Neural cell (in vitro differentiated cells): ENCODE results near the gene COA3. TPM values are rescaled to one million over a fixed set of nuclear protein-coding genes. Genes with fewer than 3 reads are reported as not detected.
"Not testable (repeated sequence)": the region's sequence is repeated elsewhere in the genome, so short reads cannot be mapped to it uniquely, and the experiment has no call there.

Source experiments
- H2AFZ ChIP-seq: fragments of 200-600, 300-800 bp; sonication (generic), shearing (Covaris generic); 2 replicates; pipeline ENCODE4 v1.6.0; 2014; ENCODE audit warnings: low read depth, mild to moderate bottlenecking, antibody characterized with exemption, low read length, moderate library complexity
- H3F3A ChIP-seq: fragments of 200-600 bp; shearing (Covaris generic); 2 replicates; pipeline ENCODE4 v1.6.1; 2016; ENCODE audit warnings: mild to moderate bottlenecking, moderate library complexity, mixed read lengths, antibody characterized with exemption, low read length; ENCODE audit not compliant: insufficient read depth, poor library complexity, severe bottlenecking
- H3K27ac ChIP-seq: fragments of 200-600, 300-800 bp; sonication (generic), shearing (Covaris generic); 2 replicates; pipeline ENCODE4 v1.5.1; 2014; ENCODE audit warnings: mild to moderate bottlenecking, low read length, moderate library complexity
- H3K27me3 ChIP-seq: fragments of 300-800, 200-600 bp; sonication (generic), shearing (Covaris generic); 2 replicates; pipeline ENCODE4 v1.6.0; 2014; ENCODE audit warnings: mild to moderate bottlenecking, low read depth, low read length, moderate library complexity; ENCODE audit not compliant: insufficient read depth
- H3K36me3 ChIP-seq: fragments of 300-800, 200-600 bp; sonication (generic), shearing (Covaris generic); 2 replicates; pipeline ENCODE4 v1.5.1; 2014; ENCODE audit warnings: mild to moderate bottlenecking, antibody characterized with exemption, low read length, moderate library complexity; ENCODE audit not compliant: insufficient read depth
- H3K4me2 ChIP-seq: fragments of 300-800, 200-600 bp; sonication (generic), shearing (Covaris generic); 2 replicates; pipeline ENCODE4 v1.6.0; 2014; ENCODE audit warnings: mild to moderate bottlenecking, low read length
- H3K4me3 ChIP-seq: fragments of 300-800, 200-600 bp; sonication (generic), shearing (Covaris generic); 2 replicates; pipeline ENCODE4 v1.5.1; 2014; ENCODE audit warnings: mild to moderate bottlenecking, low read length, moderate library complexity
- H3K79me2 ChIP-seq: fragments of 200-600 bp; shearing (Covaris generic); replicated peaks from 2 replicates; pipeline ENCODE4 v1.6.0; 2014; ENCODE audit warnings: mild to moderate bottlenecking, low read length, moderate library complexity; ENCODE audit not compliant: insufficient read depth
- H3K9ac ChIP-seq: fragments of 300-800, 200-600 bp; sonication (generic), shearing (Covaris generic); 2 replicates; pipeline ENCODE4 v1.6.1; 2016; ENCODE audit warnings: mild to moderate bottlenecking, low read length, mixed read lengths
- H3K9me2 ChIP-seq: fragments of 200-600 bp; shearing (Covaris generic); 2 replicates; pipeline ENCODE4 v1.6.1; 2016; ENCODE audit warnings: mild to moderate bottlenecking, low read length, mixed read lengths; ENCODE audit not compliant: insufficient read depth
- H3K9me3 ChIP-seq: fragments of 200-600, 300-800 bp; sonication (generic), shearing (Covaris generic); 2 replicates; pipeline ENCODE4 v1.6.1; 2016; ENCODE audit warnings: mild to moderate bottlenecking, mixed run types, low read length, moderate library complexity, mixed read lengths
- H4K20me1 ChIP-seq: fragments of 200-600 bp; shearing (Covaris generic); 2 replicates; pipeline ENCODE4 v1.6.1; 2016; ENCODE audit warnings: mild to moderate bottlenecking, mixed run types; ENCODE audit not compliant: insufficient read depth
- CTCF ChIP-seq: fragments of 450-650 bp; IDR thresholded peaks from 2 replicates; pipeline ENCODE4 v1.5.1; 2014; ENCODE audit warnings: antibody characterized with exemption, mild to moderate bottlenecking, moderate library complexity; ENCODE audit not compliant: poor library complexity, severe bottlenecking
- EP300 ChIP-seq: fragments of 450-650 bp; conservative IDR thresholded peaks from 2 replicates; pipeline ENCODE4 v1.6.1; 2014; ENCODE audit warnings: antibody characterized with exemption, mild to moderate bottlenecking, moderate library complexity; ENCODE audit not compliant: poor library complexity, severe bottlenecking
- EZH2 ChIP-seq: fragments of 200-600, 300-800 bp; shearing (Covaris generic), sonication (generic); IDR thresholded peaks from 2 replicates; pipeline ENCODE4 v1.6.1; 2014; ENCODE audit warnings: antibody characterized with exemption, low read length, borderline replicate concordance, mild to moderate bottlenecking; ENCODE audit not compliant: insufficient read depth, poor library complexity, severe bottlenecking
- MXI1 ChIP-seq: fragments of 450-650 bp; conservative IDR thresholded peaks from 2 replicates; pipeline ENCODE4 v1.6.1; 2014; ENCODE audit warnings: antibody characterized with exemption, mild to moderate bottlenecking; ENCODE audit not compliant: poor library complexity, severe bottlenecking
- POLR2AphosphoS5 ChIP-seq: IDR thresholded peaks from 2 replicates; pipeline ENCODE4 v1.6.1; 2012
- RAD21 ChIP-seq: fragments of 450-650 bp; conservative IDR thresholded peaks from 2 replicates; pipeline ENCODE4 v1.6.1; 2014; ENCODE audit warnings: antibody characterized with exemption, mild to moderate bottlenecking, moderate library complexity
- REST ChIP-seq: IDR thresholded peaks from 2 replicates; pipeline ENCODE4 v1.6.1; 2012; ENCODE audit warnings: borderline replicate concordance
- SMC3 ChIP-seq: fragments of 450-650 bp; conservative IDR thresholded peaks from 2 replicates; pipeline ENCODE4 v1.6.1; 2014; ENCODE audit warnings: antibody characterized with exemption, mild to moderate bottlenecking, moderate library complexity; ENCODE audit not compliant: poor library complexity
- TAF1 ChIP-seq: IDR thresholded peaks from 2 replicates; pipeline ENCODE4 v1.6.1; 2012; ENCODE audit warnings: low read depth
- polyA plus RNA-seq: library from polyadenylated mRNA; depleted of rRNA; stranded (reverse); fragments of >200 nt; gene quantifications from 2 replicates; pipeline ENCODE4 v1.2.3, GENCODE V29; 2014

The COA3 gene
- polyA plus RNA-seq, 1 donor from 2014 or later, result 234 TPM

- not testable (repeated sequence) for H3F3A ChIP-seq, H3K79me2 ChIP-seq, H3K27ac ChIP-seq, H3K9me2 ChIP-seq, H4K20me1 ChIP-seq, H3K9ac ChIP-seq, H2AFZ ChIP-seq, H3K4me3 ChIP-seq, H3K36me3 ChIP-seq, H3K9me3 ChIP-seq, H3K27me3 ChIP-seq, H3K4me2 ChIP-seq
Observed at GRCh38 chr17:42768006-42768405, 30.5 kb downstream of the COA3 start.

GRCh38 chr17:42767512-42767911 is 31.0 kb downstream of the COA3 start:
- Histone ChIP-seq H3K9ac (no peak overlapping the region), H3F3A (no peaks in the 10 kb centered on the region), H3K79me2 (no peaks in the 10 kb centered on the region), H3K4me2 (no peak overlapping the region), H3K27ac (no peak overlapping the region), H3K9me3 (no peaks in the 10 kb centered on the region), H3K9me2 (no peaks in the 10 kb centered on the region), H4K20me1 (no peaks in the 10 kb centered on the region), H3K4me3 (no peak overlapping the region), H3K27me3 (no peaks in the 10 kb centered on the region), H3K36me3 (no peaks in the 10 kb centered on the region), H2AFZ (no peak overlapping the region)
- TF ChIP-seq EP300 (no peak), POLR2AphosphoS5 (no peak), EZH2 (no peak), CTCF (no peak), REST (no peak), RAD21 (no peak), MXI1 (no peak), TAF1 (no peak), SMC3 (no peak)

GRCh38 chr17:42766124-42766523 is 32.4 kb downstream of the COA3 start:
- H3K9me2 ChIP-seq, result no peaks in the 10 kb centered on the region
- TF ChIP-seq RAD21, result no peak
- no peak for TF ChIP-seq TAF1
- no peak for TF ChIP-seq REST
- TF ChIP-seq MXI1, result no peak
- TF ChIP-seq POLR2AphosphoS5, result no peak
- no peak for TF ChIP-seq EP300
- no peaks in the 10 kb centered on the region for H3F3A ChIP-seq
- H3K4me3 ChIP-seq, result no peak overlapping the region
- peaks cover 11% of the 10 kb centered on the region for H3K27me3 ChIP-seq
- no peaks in the 10 kb centered on the region for H3K9me3 ChIP-seq
- H3K9ac ChIP-seq, result no peak overlapping the region
- H3K36me3 ChIP-seq, result no peaks in the 10 kb centered on the region
- no peaks in the 10 kb centered on the region for H3K79me2 ChIP-seq
- H2AFZ ChIP-seq, result no peak overlapping the region
- no peaks in the 10 kb centered on the region for H4K20me1 ChIP-seq
- no peak overlapping the region for H3K27ac ChIP-seq
- H3K4me2 ChIP-seq, result no peak overlapping the region
